WTC11 (cell line): Measurements from ENCODE around the gene ACAD8. TPM values are rescaled to one million over a fixed set of nuclear protein-coding genes. Genes with fewer than 3 reads are reported as not detected.

ENCODE experiments used
- ATAC-seq: fragments of 200-7000 bp; cut with Tn5 transposase; 2 replicates; pipeline ENCODE4 v1.10.0; 2021; ENCODE audit warnings: mild to moderate bottlenecking, moderate library complexity
- CTCF ChIA-PET: fragments of 300-600 bp; sonication (Branson Sonifier 250); formaldehyde crosslinking; loops from one replicate; lab custom pipeline; 2021; ENCODE audit warnings: antibody characterized with exemption; lab: Charles Lee
- POLR2A ChIA-PET: fragments of 350-600 bp; sonication (Branson Sonifier 250); formaldehyde crosslinking; loops from one replicate; lab custom pipeline; 2021; ENCODE audit warnings: antibody characterized with exemption; lab: Charles Lee
- DNase-seq: peaks from one replicate; pipeline ENCODE4 v3.0.0; 2021; ENCODE audit warnings: low spot score
- H3K27ac Mint-ChIP-seq: 2 replicates; pipeline ENCODE4 v1.8.0; 2021; ENCODE audit warnings: mixed read lengths
- H3K27me3 Mint-ChIP-seq: 2 replicates; pipeline ENCODE4 v1.8.0; 2021; ENCODE audit warnings: low read depth, mild to moderate bottlenecking, moderate library complexity, mixed read lengths
- H3K36me3 Mint-ChIP-seq: 2 replicates; pipeline ENCODE4 v1.8.0; 2021; ENCODE audit warnings: mixed read lengths
- H3K4me1 Mint-ChIP-seq: 2 replicates; pipeline ENCODE4 v1.8.0; 2022; ENCODE audit warnings: mixed read lengths
- H3K4me3 Mint-ChIP-seq: 2 replicates; pipeline ENCODE4 v1.8.0; 2021; ENCODE audit warnings: mild to moderate bottlenecking, moderate library complexity, mixed read lengths
- H3K9me3 Mint-ChIP-seq: 2 replicates; pipeline ENCODE4 v1.8.0; 2021; ENCODE audit warnings: mixed read lengths
- AR ChIP-seq: fragments of 250-450 bp; sonication (Bioruptor Pico); IDR thresholded peaks from 2 replicates; pipeline ENCODE4 v1.9.0; 2021; ENCODE audit warnings: mild to moderate bottlenecking
- ARID4B ChIP-seq: sonication (generic); formaldehyde crosslinking; IDR thresholded peaks from 2 replicates; pipeline ENCODE4 v1.8.0; 2023; ENCODE audit warnings: missing genetic modification reagents, mild to moderate bottlenecking, borderline replicate concordance
- ATF1 ChIP-seq: sonication (generic); formaldehyde crosslinking; IDR thresholded peaks from 2 replicates; pipeline ENCODE4 v1.8.1; 2023; ENCODE audit warnings: mild to moderate bottlenecking, moderate library complexity, missing genetic modification reagents
- E2F1 ChIP-seq: sonication (generic); formaldehyde crosslinking; IDR thresholded peaks from 2 replicates; pipeline ENCODE4 v1.8.0; 2022; ENCODE audit warnings: mild to moderate bottlenecking, missing genetic modification reagents
- ESRRA ChIP-seq: sonication (generic); formaldehyde crosslinking; IDR thresholded peaks from 2 replicates; pipeline ENCODE4 v1.8.1; 2022; ENCODE audit warnings: mild to moderate bottlenecking, missing genetic modification reagents, borderline replicate concordance
- FOXK1 ChIP-seq: sonication (generic); formaldehyde crosslinking; IDR thresholded peaks from 2 replicates; pipeline ENCODE4 v1.8.0; 2022; ENCODE audit warnings: mild to moderate bottlenecking, moderate library complexity, missing genetic modification reagents
- FOXP1 ChIP-seq: sonication (generic); formaldehyde crosslinking; IDR thresholded peaks from 2 replicates; pipeline ENCODE4 v1.8.0; 2022; ENCODE audit warnings: missing genetic modification reagents, mild to moderate bottlenecking, moderate library complexity, borderline replicate concordance
- GABPB1 ChIP-seq: sonication (generic); formaldehyde crosslinking; IDR thresholded peaks from 2 replicates; pipeline ENCODE4 v1.8.1; 2023; ENCODE audit warnings: mild to moderate bottlenecking, missing genetic modification reagents
- HMGXB4 ChIP-seq: sonication (generic); formaldehyde crosslinking; IDR thresholded peaks from 2 replicates; pipeline ENCODE4 v1.8.1; 2023; ENCODE audit warnings: mild to moderate bottlenecking, moderate library complexity, missing genetic modification reagents
- MAX ChIP-seq: sonication (generic); formaldehyde crosslinking; IDR thresholded peaks from 2 replicates; pipeline ENCODE4 v1.8.0; 2022; ENCODE audit warnings: mild to moderate bottlenecking, missing genetic modification reagents
- NR1H2 ChIP-seq: sonication (generic); formaldehyde crosslinking; IDR thresholded peaks from 2 replicates; pipeline ENCODE4 v1.9.0; 2021; ENCODE audit warnings: mild to moderate bottlenecking, moderate library complexity, missing genetic modification reagents
- PRDM15 ChIP-seq: sonication (generic); formaldehyde crosslinking; IDR thresholded peaks from 2 replicates; pipeline ENCODE4 v1.8.0; 2022; ENCODE audit warnings: missing genetic modification reagents
- PREB ChIP-seq: sonication (generic); formaldehyde crosslinking; IDR thresholded peaks from 2 replicates; pipeline ENCODE4 v1.8.1; 2022; ENCODE audit warnings: mild to moderate bottlenecking, missing genetic modification reagents, moderate library complexity, borderline replicate concordance
- PRRX2 ChIP-seq: fragments of 250-450 bp; sonication (Bioruptor Pico); IDR thresholded peaks from 2 replicates; pipeline ENCODE4 v1.8.0; 2021; ENCODE audit warnings: mild to moderate bottlenecking
- SP1 ChIP-seq: sonication (generic); formaldehyde crosslinking; conservative IDR thresholded peaks from 2 replicates; pipeline ENCODE4 v1.8.1; 2022; ENCODE audit warnings: missing genetic modification reagents
- TEAD4 ChIP-seq: sonication (generic); formaldehyde crosslinking; IDR thresholded peaks from 2 replicates; pipeline ENCODE4 v1.8.0; 2022; ENCODE audit warnings: mild to moderate bottlenecking, missing genetic modification reagents
- ZBTB43 ChIP-seq: sonication (generic); formaldehyde crosslinking; IDR thresholded peaks from 2 replicates; pipeline ENCODE4 v1.8.1; 2023; ENCODE audit warnings: mild to moderate bottlenecking, missing genetic modification reagents
- total RNA-seq: library from RNA; stranded (reverse); gene quantifications from 3 replicates; pipeline ENCODE4 v1.2.3, GENCODE V29; 2021

ACAD8 gene
- total RNA-seq, 1 experiment from 2014 or later: 55.2 TPM

GRCh38 chr11:134224710-134225664 is 28.4 kb upstream of the ACAD8 start:
- DNase-seq (peak; percentile 30), ATAC-seq (peak; percentile 34)
- Mint-ChIP-seq H3K27ac (no peak overlapping the region), H3K4me1 (peaks cover 35% of the 10 kb centered on the region), H3K4me3 (peak overlapping the region; percentile 93), H3K9me3 (no peaks in the 10 kb centered on the region), H3K27me3 (peaks cover 8% of the 10 kb centered on the region), H3K36me3 (peaks cover 9% of the 10 kb centered on the region)
- ChIA-PET POLR2A (interaction anchor here (1.2 kb wide), 1 partner anchor 29 kb away, joined by 4 read pairs; the partner anchor contains the start of genes ACAD8 and THYN1), CTCF (interaction anchor here (0.6 to 3.3 kb wide), 13 partner anchors 10 to 297 kb away, joined by 3 to 22 read pairs (median 4); partner anchors contain the start of genes ACAD8, GLB1L2, GLB1L3 and THYN1)
- TF ChIP-seq MAX (0 out of 2 replicates have a peak, but pooled peaks have one; percentile 18), GABPB1 (CRISPR knock-in tag) (0 out of 2 replicates have a peak, but pooled peaks have one; percentile 4), AR (CRISPR knock-in tag) (no peak), PRRX2 (CRISPR knock-in tag) (0 out of 2 replicates have a peak, but pooled peaks have one; percentile 8), PRDM15 (no peak), ZBTB43 (CRISPR knock-in tag) (0 out of 2 replicates have a peak, but pooled peaks have one; percentile 32), PREB (CRISPR knock-in tag) (no peak; the same call in 1 of the 2 replicates), ATF1 (no peak), E2F1 (no peak), TEAD4 (no peak), FOXK1 (CRISPR knock-in tag) (0 out of 2 replicates have a peak, but pooled peaks have one; percentile 27), SP1 (CRISPR knock-in tag) (peak; percentile 79), HMGXB4 (0 out of 2 replicates have a peak, but pooled peaks have one; percentile 53), ESRRA (CRISPR knock-in tag) (no peak), FOXP1 (CRISPR knock-in tag) (peak; percentile 4), ARID4B (CRISPR knock-in tag) (peak; percentile 41; the same call in 1 of the 2 replicates), NR1H2 (no peak)
